ENCODE results near the gene PLXNA2. TPM values are rescaled to one million over a fixed set of nuclear protein-coding genes. Genes with fewer than 3 reads are reported as not detected.
A peak's percentile ranks its signal among the peaks of the same experiment; 100 is the strongest.

The PLXNA2 gene
- total and polyA plus RNA-seq, 2 donors (not counting 3 experiments of a cell fraction or from before 2014, with no cell fraction given) = 42.6 to 229 TPM

GRCh38 chr1:208026880-208027438 is 217.2 kb downstream of the PLXNA2 start:
- Histone ChIP-seq H3K4me3 (replicated peaks in 1 of 3; ENCODE audit: insufficient read depth in 1 of 3, low read depth in 1 of 3, low read length in 3 of 3) (no peak overlapping the region), H2AFZ (ENCODE audit: low read depth, low read length) (no peak overlapping the region), H3K4me1 (ENCODE audit: control insufficient read depth, extremely low read depth, insufficient read depth, low read length) (peaks cover 30% of the 10 kb centered on the region), H3K27me3 (ENCODE audit: control insufficient read depth in 2 of 2, insufficient read depth in 2 of 2, low read length in 2 of 2) (no peaks in the 10 kb centered on the region), H3K4me2 (ENCODE audit: insufficient read depth, low read length) (no peak overlapping the region), H3K79me2 (ENCODE audit: control insufficient read depth, insufficient read depth, low read length) (no peaks in the 10 kb centered on the region), H4K20me1 (replicated peaks; ENCODE audit: control insufficient read depth, extremely low read depth, insufficient read depth, low read length) (no peaks in the 10 kb centered on the region), H3K36me3 (ENCODE audit: control insufficient read depth in 2 of 2, extremely low read depth in 1 of 2, insufficient read depth in 2 of 2, low read length in 2 of 2) (peaks cover 18 to 41% of the 10 kb centered on the region in 2 experiments), H3K27ac (ENCODE audit: insufficient read depth, low read depth, low read length) (no peak overlapping the region), H3K9ac (replicated peaks; ENCODE audit: extremely low read depth, insufficient read depth, low read length) (no peak overlapping the region), H3K9me3 (replicated peaks; ENCODE audit: control insufficient read depth, insufficient read depth, low read length) (no peaks in the 10 kb centered on the region), H3K9me1 (replicated peaks; ENCODE audit: control insufficient read depth, extremely low read depth, insufficient read depth, low read length) (no peaks in the 10 kb centered on the region)
- no peak for TF ChIP-seq JUN (IDR thresholded peaks at IDR 0.05; ENCODE audit: borderline replicate concordance, insufficient read depth, insufficient read length, low read depth)
- TF ChIP-seq FOS (IDR thresholded peaks at IDR 0.05; ENCODE audit: borderline replicate concordance, insufficient read depth, low read length) = no peak
- no peak for TF ChIP-seq POLR2AphosphoS5 (IDR thresholded peaks at IDR 0.05; ENCODE audit: insufficient read depth, low read depth, low read length)
- TF ChIP-seq MYC (IDR thresholded peaks at IDR 0.05; ENCODE audit: low read depth, low read length) = no peak
- no peak for TF ChIP-seq GATA2 (IDR thresholded peaks at IDR 0.05; ENCODE audit: insufficient read depth, insufficient read length, low read depth, low read length)
- no peak for TF ChIP-seq CTCF (IDR thresholded peaks at IDR 0.05; ENCODE audit: extremely low read depth in 1 of 2, insufficient read depth in 1 of 2, low read depth in 1 of 2, low read length in 2 of 2)
- no peak for TF ChIP-seq POLR2A (IDR thresholded peaks at IDR 0.05; ENCODE audit: low read depth, low read length)
- TF ChIP-seq EZH2 (IDR thresholded peaks at IDR 0.05; ENCODE audit: borderline replicate concordance, low read depth, low read length, severe bottlenecking) = no peak
- no peak for TF ChIP-seq MAX (IDR thresholded peaks at IDR 0.05; ENCODE audit: insufficient read depth, insufficient read length)
- no peak for FAIRE-seq
- ChIA-PET POLR2A (interaction anchor here (0.6 kb wide), 1 partner anchor 175 kb away, joined by 3 read pairs; no protein-coding TSS in a partner anchor), CTCF (interaction anchor here (13.9 kb wide), 1 partner anchor 215 kb away, joined by 289 read pairs; the partner anchor contains the start of gene PLXNA2)
- intact Hi-C loops (cut with micrococcal nuclease) = no loop called here
- DNase-seq (ENCODE audit: low read depth, low spot score) = no peak
- TSS peak; percentile 26 for BruUV-seq (replicated peaks)
- dilution Hi-C loops (cut with MboI; ENCODE audit: extremely low pct_ligation_motif_present, low sequenced_read_pairs) = no loop called here
